Ureter (tissue), 1 donor: ENCODE results near the gene HSFX2. TPM values are rescaled to one million over a fixed set of nuclear protein-coding genes. Genes with fewer than 3 reads are reported as not detected.
A peak's percentile ranks its signal among the peaks of the same experiment; 100 is the strongest.
"Not testable (repeated sequence)": the region's sequence is repeated elsewhere in the genome, so short reads cannot be mapped to it uniquely, and the experiment has no call there.

Experiments used
- DNase-seq: peaks from one replicate; pipeline ENCODE4 v3.0.0-alpha.2; 2020; ENCODE audit warnings: low spot score
- total RNA-seq: library from RNA; stranded (reverse); gene quantifications from one replicate; pipeline ENCODE4 v1.2.4, GENCODE V29; 2023
- donor health status: DM: yes; HTN: yes; CAD: no.

Gene HSFX2
- total RNA-seq = not detected

GRCh38 chrX:149595214-149595613, at the start of gene HSFX2:
TSS of gene HSFX2 (minus strand) at chrX:149595314. CDS start at chrX:149594700, 614 bp downstream.
- not testable (repeated sequence) for DNase-seq

GRCh38 chrX:149643496-149643895, 48.4 kb upstream of the HSFX2 start:
- DNase-seq = no peak

GRCh38 chrX:149641835-149642234, 46.7 kb upstream of the HSFX2 start:
- no peak for DNase-seq

GRCh38 chrX:149641432-149641831, 46.3 kb upstream of the HSFX2 start:
- no peak for DNase-seq

- DNase-seq = no peak
These were observed 44.5 kb upstream of the HSFX2 start for GRCh38 chrX:149639568-149639967.

GRCh38 chrX:149638860-149639259, 43.7 kb upstream of the HSFX2 start:
- no peak for DNase-seq

- no peak for DNase-seq
These were observed 38.4 kb upstream of the HSFX2 start for GRCh38 chrX:149633511-149633910.

- peak; percentile 62 for DNase-seq
These were observed 36.4 kb upstream of the HSFX2 start, which contains the start of gene TMEM185A for GRCh38 chrX:149631234-149632165. TSS of gene TMEM185A (minus strand) at chrX:149631792. CDS start at chrX:149631580, 212 bp downstream.

GRCh38 chrX:149630681-149631233, 35.6 kb upstream of the HSFX2 start:
- DNase-seq = no peak

- DNase-seq = no peak
These were observed 34.7 kb upstream of the HSFX2 start for GRCh38 chrX:149629730-149630387.

GRCh38 chrX:149628768-149629167, 33.7 kb upstream of the HSFX2 start:
- no peak for DNase-seq

- no peak for DNase-seq
These were observed 33.2 kb upstream of the HSFX2 start for GRCh38 chrX:149628280-149628679.

- DNase-seq = not testable (repeated sequence)
These were observed 31.7 kb upstream of the HSFX2 start for GRCh38 chrX:149626829-149627228.

GRCh38 chrX:149619662-149620061, 24.5 kb upstream of the HSFX2 start:
- DNase-seq = not testable (repeated sequence)

GRCh38 chrX:149618871-149619270, 23.8 kb upstream of the HSFX2 start:
- no peak for DNase-seq

GRCh38 chrX:149611623-149612175, 16.6 kb upstream of the HSFX2 start:
- DNase-seq = no peak

- DNase-seq = no peak
These were observed 15.4 kb upstream of the HSFX2 start for GRCh38 chrX:149610511-149610910.

- no peak for DNase-seq
These were observed 12.6 kb upstream of the HSFX2 start for GRCh38 chrX:149607699-149608098.

- not testable (repeated sequence) for DNase-seq
These were observed 10.3 kb upstream of the HSFX2 start for GRCh38 chrX:149605248-149605885.

GRCh38 chrX:149598603-149599002, 3.5 kb upstream of the HSFX2 start:
- DNase-seq = not testable (repeated sequence)

GRCh38 chrX:149595943-149596342, 829 bp upstream of the HSFX2 start:
- not testable (repeated sequence) for DNase-seq

- not testable (repeated sequence) for DNase-seq
These were observed 4.1 kb downstream of the HSFX2 start for GRCh38 chrX:149590993-149591392.
